NOMO-1 (cell line): ENCODE data around the gene LCE4A.
"Not testable (repeated sequence)": the region's sequence is repeated elsewhere in the genome, so short reads cannot be mapped to it uniquely, and the experiment has no call there.

Source experiments
- DNase-seq, 2 experiments: peaks; one replicate each; lab custom pipeline; 2025; ENCODE audit not compliant: unreplicated experiment in 2 of 2; lab: John Stamatoyannopoulos, UW

Gene LCE4A

GRCh38 chr1:152707860-152708259 lies at the start of gene LCE4A:
Gene LCE4A (plus strand): TSS chr1:152708160. CDS start chr1:152709076, 916 bp downstream.
- DNase-seq: no peak

GRCh38 chr1:152658649-152659048 lies 49.3 kb upstream of the LCE4A start:
- DNase-seq: no peak

GRCh38 chr1:152663098-152663497 lies 44.9 kb upstream of the LCE4A start, which contains the start of gene LCE2D:
Gene LCE2D (plus strand): TSS chr1:152663380. CDS start chr1:152664106, 726 bp downstream.
- DNase-seq: no peak

- not testable (repeated sequence) for DNase-seq
These were observed 41.8 kb upstream of the LCE4A start for GRCh38 chr1:152666171-152666570.

GRCh38 chr1:152667648-152668047 lies 40.3 kb upstream of the LCE4A start:
- DNase-seq: no peak

GRCh38 chr1:152673016-152673415 lies 34.9 kb upstream of the LCE4A start:
- DNase-seq: no peak

- DNase-seq: not testable (repeated sequence)
These were observed 33.0 kb upstream of the LCE4A start, which contains the start of gene LCE2C for GRCh38 chr1:152674983-152675382. Gene LCE2C (plus strand): TSS chr1:152675279. CDS start chr1:152676016, 737 bp downstream.

- no peak for DNase-seq
These were observed 28.5 kb upstream of the LCE4A start for GRCh38 chr1:152679459-152679858.

- DNase-seq: no peak
These were observed 26.3 kb upstream of the LCE4A start for GRCh38 chr1:152681616-152682015.

GRCh38 chr1:152683846-152684245 lies 24.1 kb upstream of the LCE4A start:
- DNase-seq: no peak

- DNase-seq: not testable (repeated sequence)
These were observed 22.1 kb upstream of the LCE4A start, which contains the start of gene LCE2B for GRCh38 chr1:152685823-152686222. Gene LCE2B (plus strand): TSS chr1:152686123. CDS start chr1:152686844, 721 bp downstream.

- DNase-seq: no peak
These were observed 10.0 kb upstream of the LCE4A start, which contains the start of gene LCE2A for GRCh38 chr1:152697701-152698600. Gene LCE2A (plus strand): TSS chr1:152698345. CDS start chr1:152698902, 557 bp downstream.

GRCh38 chr1:152699746-152700145 lies 8.2 kb upstream of the LCE4A start:
- DNase-seq: no peak

GRCh38 chr1:152718238-152718637 lies 10.3 kb downstream of the LCE4A start:
- no peak for DNase-seq

GRCh38 chr1:152725261-152725660 lies 17.3 kb downstream of the LCE4A start:
- DNase-seq: no peak

GRCh38 chr1:152728986-152729385 lies 21.0 kb downstream of the LCE4A start:
- no peak for DNase-seq

- DNase-seq: no peak
These were observed 27.7 kb downstream of the LCE4A start for GRCh38 chr1:152735648-152736047.

- no peak for DNase-seq
These were observed 30.0 kb downstream of the LCE4A start for GRCh38 chr1:152737997-152738396.

GRCh38 chr1:152739841-152740240 lies 31.9 kb downstream of the LCE4A start:
- no peak for DNase-seq

GRCh38 chr1:152741656-152742055 lies 33.7 kb downstream of the LCE4A start:
- no peak for DNase-seq

- no peak for DNase-seq
These were observed 35.6 kb downstream of the LCE4A start for GRCh38 chr1:152743371-152744145.
